Activated effector memory CD4-positive, alpha-beta T cell treated with anti-CD3 and anti-CD28 coated beads, Interleukin-2, amount 50 U/mL, for 16 hours (primary cell): Measurements from ENCODE around the gene NUP93.
"Not testable (repeated sequence)": the region's sequence is repeated elsewhere in the genome, so short reads cannot be mapped to it uniquely, and the experiment has no call there.

ENCODE experiments used
- DNase-seq: peaks from one replicate; pipeline ENCODE4 v3.0.0-alpha.2; 2020

Gene NUP93

GRCh38 chr16:56877486-56878182, 147.7 kb downstream of the NUP93 start:
- no peak for DNase-seq

DNA sequence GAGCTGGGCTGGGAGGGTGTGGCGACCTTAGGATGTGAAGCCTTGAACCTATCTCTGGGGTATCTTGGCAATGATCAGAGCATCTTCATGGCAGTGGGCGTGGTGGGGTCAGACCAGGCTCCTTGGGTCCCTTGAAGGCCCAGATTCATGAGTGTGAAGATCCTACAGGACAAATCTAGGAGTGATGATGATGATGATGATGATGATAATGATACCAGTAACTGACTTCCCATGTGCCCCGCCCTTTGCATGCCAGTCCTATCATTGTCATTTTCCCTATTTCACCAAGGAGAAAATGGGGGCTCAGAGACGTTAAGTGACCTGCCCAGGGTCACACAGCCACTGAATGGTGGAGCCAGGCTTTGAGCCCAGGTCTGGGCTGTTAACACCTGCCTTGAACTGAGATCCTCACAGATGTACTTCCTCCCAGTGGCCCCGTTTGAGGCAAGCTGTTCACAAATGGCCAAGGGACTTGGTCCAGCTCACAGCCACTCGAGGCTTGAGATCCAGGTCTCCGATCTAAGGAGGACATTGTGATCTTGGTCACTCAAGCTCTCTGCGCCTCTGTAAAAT, 148.4 kb downstream of the NUP93 start:
- DNase-seq = no peak

- no peak for DNase-seq
Measured at GRCh38 chr16:56879276-56879675, 149.3 kb downstream of the NUP93 start.

GRCh38 chr16:56880176-56880575, 150.2 kb downstream of the NUP93 start:
- no peak for DNase-seq

- no peak for DNase-seq
Measured at GRCh38 chr16:56880685-56881084, 150.8 kb downstream of the NUP93 start.

DNA sequence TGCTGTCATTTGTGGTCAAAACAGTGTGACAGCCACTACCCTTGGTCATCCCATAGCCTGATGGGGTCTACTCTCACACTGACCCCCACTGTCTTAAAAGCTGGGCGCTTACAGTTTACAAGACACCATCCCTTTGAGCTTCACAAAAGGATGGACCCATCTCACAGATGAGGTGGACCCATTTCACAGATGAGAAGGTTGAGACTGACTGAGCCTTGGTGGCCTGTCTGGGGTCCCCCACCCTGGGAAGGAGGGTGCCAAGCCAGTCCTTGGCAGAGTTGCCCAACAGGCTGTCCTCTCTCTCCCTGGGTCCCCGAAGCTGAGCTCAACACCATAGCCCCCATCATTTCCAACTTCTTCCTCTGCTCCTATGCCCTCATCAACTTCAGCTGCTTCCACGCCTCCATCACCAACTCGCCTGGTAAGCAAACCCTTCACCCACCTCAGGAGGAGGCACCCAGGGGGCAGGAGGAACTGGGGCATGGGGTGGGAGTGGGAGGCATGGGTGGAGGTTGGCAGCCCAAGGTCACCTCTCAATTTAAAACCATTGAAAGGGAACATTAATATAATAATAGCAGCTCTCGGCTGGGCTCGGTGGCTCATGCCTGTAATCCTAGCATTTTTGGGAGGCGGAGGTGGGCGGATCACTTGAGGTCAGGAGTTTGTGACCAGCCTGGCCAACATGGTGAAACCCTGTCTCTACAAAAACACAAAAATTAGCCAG, 152.3 kb downstream of the NUP93 start:
- DNase-seq = no peak

GRCh38 chr16:56883586-56883985, 153.7 kb downstream of the NUP93 start:
- no peak for DNase-seq

DNA sequence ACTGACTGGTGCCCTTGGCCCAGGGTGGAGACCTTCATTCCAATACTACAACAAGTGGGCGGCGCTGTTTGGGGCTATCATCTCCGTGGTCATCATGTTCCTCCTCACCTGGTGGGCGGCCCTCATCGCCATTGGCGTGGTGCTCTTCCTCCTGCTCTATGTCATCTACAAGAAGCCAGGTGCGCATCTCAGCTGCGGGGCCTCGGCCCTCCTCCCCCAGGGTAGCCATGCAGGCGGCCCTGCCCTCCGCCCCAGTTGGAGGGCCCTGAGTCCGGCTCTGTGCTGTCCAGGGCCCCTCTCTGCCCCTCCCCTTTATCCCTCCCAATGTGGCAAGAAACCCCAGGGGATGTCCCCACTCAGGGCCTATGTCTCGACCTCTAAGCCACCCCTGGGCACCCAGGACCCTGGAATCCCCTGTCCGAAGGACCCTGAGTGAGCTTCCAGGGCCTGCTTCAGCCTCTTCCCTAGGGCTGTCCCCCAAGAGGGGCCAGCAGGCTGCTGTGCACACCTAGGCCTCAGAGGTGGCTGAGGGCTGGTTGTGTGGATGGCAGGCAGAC, 154.2 kb downstream of the NUP93 start:
- no peak for DNase-seq

- DNase-seq = not testable (repeated sequence)
Measured at GRCh38 chr16:56884929-56885328, 155.0 kb downstream of the NUP93 start.

DNA sequence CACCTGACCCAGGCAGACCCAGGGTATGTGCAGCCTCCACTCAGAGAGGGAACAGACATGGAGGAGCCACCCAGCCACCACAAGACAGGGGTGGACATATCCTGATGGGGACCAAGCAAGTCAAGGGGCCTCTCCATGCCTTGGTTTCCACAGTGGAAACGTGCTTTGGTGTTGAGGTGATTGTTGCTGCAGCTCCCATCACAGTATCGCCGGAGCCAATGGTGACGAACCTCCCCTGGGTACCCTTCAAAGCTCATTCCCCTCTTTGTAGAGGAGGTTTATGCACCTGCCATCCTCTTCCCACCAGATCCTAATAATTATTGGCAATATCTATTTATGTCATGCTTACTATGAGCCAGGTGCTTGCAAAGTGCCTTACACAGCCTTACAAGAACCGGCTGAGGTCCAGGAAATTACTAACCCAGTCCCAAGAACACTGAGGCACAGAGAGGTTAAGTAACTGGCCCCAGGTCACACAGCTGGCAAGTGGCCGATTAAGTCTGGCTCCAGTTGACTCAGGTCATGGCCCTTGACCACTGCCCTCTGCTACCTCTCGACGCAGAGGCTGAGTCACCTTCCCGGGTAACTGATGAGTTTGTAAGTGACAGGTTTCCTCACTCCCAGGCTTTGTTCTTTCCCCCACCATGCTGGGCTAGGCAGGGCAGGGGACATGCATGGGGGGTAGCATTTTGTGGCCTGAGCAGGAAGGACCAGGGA, 155.7 kb downstream of the NUP93 start:
- DNase-seq = no peak

GRCh38 chr16:56886296-56886695, 156.4 kb downstream of the NUP93 start:
- DNase-seq = no peak

DNA sequence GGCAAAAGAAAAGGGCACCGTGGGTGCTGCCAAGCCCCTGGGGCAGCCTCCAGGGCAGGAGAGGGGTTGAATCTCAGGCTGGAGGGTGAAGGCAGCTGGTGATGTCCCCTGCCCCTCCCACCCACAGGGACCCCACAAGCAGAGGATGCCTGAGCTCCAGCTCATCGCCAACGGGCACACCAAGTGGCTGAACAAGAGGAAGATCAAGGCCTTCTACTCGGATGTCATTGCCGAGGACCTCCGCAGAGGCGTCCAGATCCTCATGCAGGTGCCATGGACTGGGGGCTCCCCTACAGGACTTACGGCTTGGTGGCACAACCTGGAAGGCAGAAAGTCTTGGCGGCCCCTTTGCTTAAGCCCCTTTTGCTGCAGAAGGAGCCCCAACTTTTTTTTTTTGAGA, 156.9 kb downstream of the NUP93 start:
- DNase-seq = no peak

- no peak for DNase-seq
Measured at GRCh38 chr16:56888806-56889205, 158.9 kb downstream of the NUP93 start.

- DNase-seq = no peak
Measured at GRCh38 chr16:56889206-56889605, 159.3 kb downstream of the NUP93 start.

DNA sequence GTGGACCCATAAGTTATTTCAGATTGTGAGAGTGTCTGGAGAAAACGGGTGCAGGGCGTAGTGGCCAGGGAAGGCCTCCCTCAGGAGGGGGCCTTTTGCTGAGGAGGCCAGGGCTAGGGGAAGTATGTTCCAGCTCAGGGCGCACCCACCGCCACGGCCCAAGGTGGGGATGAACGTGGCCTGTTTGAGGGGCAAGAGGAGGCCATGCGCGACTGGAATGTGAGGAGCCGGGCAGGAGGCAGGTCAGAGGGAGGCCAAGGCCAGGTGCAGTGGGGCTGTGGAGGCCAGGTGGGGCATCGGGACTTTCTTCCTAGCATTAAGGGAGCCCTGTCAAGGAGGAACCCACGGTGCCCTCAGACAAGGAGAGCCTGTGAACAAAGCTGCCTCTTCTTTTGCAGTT, 161.8 kb downstream of the NUP93 start:
- no peak for DNase-seq

DNA sequence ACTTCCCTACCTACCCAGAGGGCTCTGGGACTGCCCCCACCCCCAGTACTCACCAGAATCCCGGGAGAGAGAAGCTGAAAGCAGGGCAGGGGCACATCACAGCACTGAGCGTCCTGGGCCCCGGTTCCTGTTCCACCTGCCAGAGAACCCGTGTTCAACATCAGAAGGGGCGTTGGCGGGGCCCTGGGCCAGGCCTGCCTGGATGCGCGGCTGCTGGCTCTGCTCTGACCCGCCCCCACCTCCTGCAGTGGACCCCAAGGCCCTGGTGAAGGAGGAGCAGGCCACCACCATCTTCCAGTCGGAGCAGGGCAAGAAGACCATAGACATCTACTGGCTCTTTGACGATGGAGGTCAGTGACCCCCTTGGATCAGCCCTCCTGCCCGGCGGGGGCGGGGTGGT, 162.8 kb downstream of the NUP93 start:
- DNase-seq = no peak

- DNase-seq = no peak
Measured at GRCh38 chr16:56894331-56894917, 164.5 kb downstream of the NUP93 start.

DNA sequence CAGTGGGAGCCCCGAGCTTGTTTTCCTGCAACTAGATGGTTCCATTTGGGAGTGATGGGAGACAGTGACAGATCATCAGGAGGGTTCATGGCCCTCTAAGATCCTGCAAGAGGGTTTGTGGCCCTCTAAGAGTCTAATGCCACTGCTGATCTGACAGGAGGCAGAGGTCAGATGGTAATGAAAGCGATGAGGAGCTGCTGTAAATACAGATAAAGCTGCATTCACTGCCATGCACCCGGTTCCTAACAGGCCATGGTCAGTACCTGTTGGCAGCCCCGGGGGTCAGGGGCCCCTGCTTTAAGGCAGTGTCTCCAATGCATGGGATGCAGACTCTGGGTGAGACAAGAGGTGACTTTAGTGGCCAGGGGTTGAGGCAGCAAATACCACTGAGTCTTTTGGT, 165.9 kb downstream of the NUP93 start:
- DNase-seq = no peak

DNA sequence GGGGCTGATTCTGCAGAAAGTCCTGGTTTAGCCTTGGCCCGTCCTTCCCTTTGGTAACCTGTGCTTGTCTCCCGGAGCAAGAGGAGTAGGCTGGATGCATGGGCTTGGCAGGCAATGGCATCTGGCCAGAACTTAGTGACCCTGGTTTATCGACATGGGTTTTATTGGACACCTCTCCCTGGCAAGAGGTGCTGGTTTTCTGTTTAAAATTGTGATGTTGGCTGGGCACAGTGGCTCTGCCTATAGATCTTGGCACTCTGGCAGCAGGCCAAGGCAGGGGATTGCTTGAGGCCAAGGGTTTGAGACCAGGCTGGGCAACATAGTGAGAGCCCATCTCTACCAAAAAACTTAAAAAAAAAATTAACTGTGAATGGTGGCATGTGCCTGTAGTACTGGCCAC, 166.3 kb downstream of the NUP93 start:
- DNase-seq = no peak

DNA sequence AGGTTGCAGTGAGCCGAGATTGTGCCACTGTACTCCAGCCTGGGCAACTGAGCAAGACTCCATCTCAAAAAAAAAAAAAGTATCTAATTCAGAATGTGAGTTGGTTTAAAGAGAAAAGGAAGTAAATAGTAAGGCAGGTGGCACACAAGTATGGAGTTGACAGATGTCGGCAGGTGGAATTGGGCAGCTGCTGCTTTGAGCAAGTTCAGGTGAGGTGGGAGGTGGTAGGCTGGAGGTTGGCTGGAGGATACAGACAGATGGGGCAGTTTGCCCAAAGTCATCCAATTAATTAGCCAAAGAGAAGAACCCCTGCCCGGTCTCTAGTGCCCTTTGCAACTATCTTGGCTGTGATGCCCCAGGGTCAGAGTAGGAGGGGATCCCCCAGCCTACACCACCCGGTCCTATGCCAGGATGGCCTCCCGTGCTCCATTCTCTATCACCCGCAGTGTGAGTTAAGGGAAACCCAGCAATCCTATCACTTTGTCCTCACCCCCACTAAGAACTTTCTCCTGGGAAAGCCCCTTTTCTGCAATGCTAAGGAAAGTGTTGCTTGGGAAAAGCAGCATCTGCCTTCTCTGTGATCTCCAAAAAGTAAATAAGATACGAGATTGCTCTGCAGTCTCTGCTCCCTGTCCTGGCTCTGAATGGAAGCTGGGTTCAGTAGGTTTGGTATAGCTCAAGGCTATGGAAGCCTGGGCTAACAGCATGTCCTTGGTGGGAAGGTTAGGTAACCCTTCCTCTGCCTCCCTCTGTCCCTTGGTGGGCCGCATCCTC, 167.3 kb downstream of the NUP93 start:
- DNase-seq = no peak

GRCh38 chr16:56898847-56899246, 168.9 kb downstream of the NUP93 start:
- no peak for DNase-seq
